ENCODE measurements around the gene C3orf38. TPM values are rescaled to one million over a fixed set of nuclear protein-coding genes. Genes with fewer than 3 reads are reported as not detected.

The C3orf38 gene
- total and polyA plus RNA-seq, 8 donors, result 17.6 to 30.1 (median 27.4) TPM

DNA sequence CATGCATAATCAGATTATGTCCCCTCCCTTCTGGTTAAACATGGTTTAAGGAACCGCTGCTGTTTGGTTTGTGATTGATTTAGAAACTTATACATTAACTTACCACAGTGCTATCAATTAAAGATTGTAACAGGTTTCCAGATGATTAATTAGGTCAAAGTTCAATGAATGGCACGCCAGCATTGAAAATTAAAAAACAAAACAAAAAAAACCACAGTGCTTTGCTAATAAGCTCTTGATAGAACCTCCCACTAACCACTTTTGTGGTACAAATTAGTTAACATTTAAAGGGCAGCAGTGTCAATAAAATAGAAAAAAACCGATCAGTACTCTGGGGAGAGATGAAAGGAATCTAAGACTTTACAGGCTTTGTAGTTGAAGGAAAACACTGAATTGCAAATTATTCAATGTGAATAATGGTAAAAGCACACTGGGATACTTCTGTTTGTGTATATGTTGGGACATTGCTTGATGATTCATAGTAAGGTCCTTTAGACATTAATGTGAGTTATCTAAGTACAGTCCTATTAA lies 7.6 kb upstream of the C3orf38 start:
- no peaks in the 10 kb centered on the region for H3K27me3 ChIP-seq
- H3K9me3 ChIP-seq, result no peaks in the 10 kb centered on the region
- ATAC-seq (no peak), DNase-seq (no peak)
- peaks cover 0 to 38% of the 10 kb centered on the region in 2 donors for H3K36me3 ChIP-seq
- H3K4me3 ChIP-seq, result no peak overlapping the region
- no peak for TF ChIP-seq CTCF (IDR thresholded peaks at IDR 0.05)
- intact Hi-C loops (cut with DNase I), result no loop called here
- H3K4me1 ChIP-seq, result no peaks in the 10 kb centered on the region
- no peak overlapping the region for H3K27ac ChIP-seq

DNA sequence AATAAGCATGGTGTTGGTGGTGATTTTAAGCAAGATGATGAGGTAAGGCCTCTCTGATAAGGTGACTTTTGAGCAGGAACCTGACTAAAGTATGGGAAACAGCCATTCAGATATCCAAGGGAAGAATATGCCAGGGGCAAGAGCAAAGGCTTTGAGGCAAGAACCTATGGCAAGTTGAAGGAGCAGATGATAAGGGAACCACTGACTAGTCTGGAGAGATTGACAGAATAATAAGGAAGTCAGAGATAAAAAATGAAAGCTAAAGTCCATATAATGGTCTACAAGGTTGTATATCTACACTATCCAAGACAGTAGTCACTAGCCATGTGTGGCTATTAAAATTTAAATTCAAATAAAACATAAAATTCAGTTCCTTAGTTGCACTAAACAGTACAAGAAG lies 2.5 kb upstream of the C3orf38 start:
- Histone ChIP-seq H3K27ac (no peak overlapping the region), H3K27me3 (no peaks in the 10 kb centered on the region), H3K4me3 (no peak overlapping the region), H3K4me1 (peaks cover 13 to 33% of the 10 kb centered on the region in 2 donors), H3K36me3 (peaks cover 0 to 3% of the 10 kb centered on the region in 2 donors), H3K9me3 (no peaks in the 10 kb centered on the region)
- DNase-seq (no peak), ATAC-seq (no peak)
- no peak for TF ChIP-seq CTCF (IDR thresholded peaks at IDR 0.05)
- intact Hi-C loops (cut with DNase I), result no loop called here

GRCh38 chr3:88148651-88149050 lies 1.1 kb upstream of the C3orf38 start:
- DNase-seq, result peak in 1 of 4 donors; percentile 57
- intact Hi-C loops (cut with DNase I), result no loop called here

DNA sequence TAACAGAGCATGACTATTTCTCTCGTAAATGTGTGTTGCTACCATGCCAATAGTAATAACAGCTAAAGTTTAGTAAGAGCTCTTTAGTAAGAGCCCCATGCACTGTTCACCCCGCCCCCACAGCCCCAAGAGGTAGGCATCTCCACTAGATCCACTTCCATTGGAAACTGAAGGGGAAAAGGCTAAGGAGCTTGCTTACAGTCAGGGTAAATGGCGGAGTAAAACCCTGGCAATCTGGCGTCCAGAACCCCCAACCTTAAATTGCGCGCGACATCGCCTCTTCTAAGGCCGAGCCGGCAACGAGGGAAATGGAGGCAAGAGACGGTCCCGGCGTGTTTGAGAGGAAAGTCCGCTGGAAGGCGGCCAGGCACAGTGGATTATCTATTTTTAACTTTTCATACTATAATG lies 654 bp upstream of the C3orf38 start:
- peak overlapping the region; percentile 91 to 98 for H3K27ac ChIP-seq
- DNase-seq, result peak in 1 of 4 donors; percentile 12
- TF ChIP-seq CTCF (IDR thresholded peaks at IDR 0.05), result no peak
- peaks cover 14 to 46% of the 10 kb centered on the region in 2 donors for H3K4me1 ChIP-seq
- no peaks in the 10 kb centered on the region for H3K9me3 ChIP-seq
- H3K36me3 ChIP-seq, result peaks cover 0 to 10% of the 10 kb centered on the region in 2 donors
- peak overlapping the region; percentile 82 to 93 for H3K4me3 ChIP-seq
- peak; percentile 6 for ATAC-seq
- no peaks in the 10 kb centered on the region for H3K27me3 ChIP-seq
- intact Hi-C loops (cut with DNase I), result no loop called here

More at GRCh38 chr3:88148651-88149050, 1.1 kb upstream of the C3orf38 start:
- Histone ChIP-seq H3K27me3 (no peaks in the 10 kb centered on the region), H3K4me1 (peaks cover 14 to 46% of the 10 kb centered on the region in 2 donors), H3K36me3 (peaks cover 0 to 5% of the 10 kb centered on the region in 2 donors), H3K4me3 (peak overlapping the region; percentile 82 to 93), H3K27ac (peak overlapping the region in 1 of 2 donors; percentile 98), H3K9me3 (no peaks in the 10 kb centered on the region)
- ATAC-seq, result no peak
- TF ChIP-seq CTCF (IDR thresholded peaks at IDR 0.05), result no peak

- H3K36me3 ChIP-seq, result peaks cover 0 to 23% of the 10 kb centered on the region in 2 donors
- intact Hi-C loops (cut with DNase I), result no loop called here
- no peaks in the 10 kb centered on the region for H3K9me3 ChIP-seq
- H3K4me1 ChIP-seq, result peaks cover 14 to 46% of the 10 kb centered on the region in 2 donors
- ATAC-seq (peak; percentile 11), DNase-seq (no peak)
- no peaks in the 10 kb centered on the region for H3K27me3 ChIP-seq
- no peak for TF ChIP-seq CTCF (IDR thresholded peaks at IDR 0.05)
- H3K4me3 ChIP-seq, result peak overlapping the region; percentile 82 to 93
- peak overlapping the region; percentile 91 to 98 for H3K27ac ChIP-seq
Measured at GRCh38 chr3:88150371-88150770, 612 bp downstream of the C3orf38 start.

All from left lung (tissue), 10 donors.